ENCODE results near the gene ALPL. TPM values are rescaled to one million over a fixed set of nuclear protein-coding genes. Genes with fewer than 3 reads are reported as not detected.

The ALPL gene
- polyA plus RNA-seq, 1 experiment, result 0.45 TPM

- H3K27me3 ChIP-seq (ENCODE audit: control insufficient read depth, insufficient read depth, low read length), result no peaks in the 10 kb centered on the region; the same call in 1 of the 2 replicates
- no peak overlapping the region for H3K4me3 ChIP-seq (ENCODE audit: low read depth, low read length)
- DNase-seq (ENCODE audit: low read depth), result no peak
- no peaks in the 10 kb centered on the region for H3K36me3 ChIP-seq (ENCODE audit: control insufficient read depth, insufficient read depth, low read length)
- ChIA-PET CTCF (interaction anchor here (1.2 to 6.7 kb wide), 2 partner anchors 18 to 228 kb away, joined by 3 to 51 read pairs; no protein-coding TSS in a partner anchor), POLR2A (no interaction called here)
- TF ChIP-seq, protein P1, sequence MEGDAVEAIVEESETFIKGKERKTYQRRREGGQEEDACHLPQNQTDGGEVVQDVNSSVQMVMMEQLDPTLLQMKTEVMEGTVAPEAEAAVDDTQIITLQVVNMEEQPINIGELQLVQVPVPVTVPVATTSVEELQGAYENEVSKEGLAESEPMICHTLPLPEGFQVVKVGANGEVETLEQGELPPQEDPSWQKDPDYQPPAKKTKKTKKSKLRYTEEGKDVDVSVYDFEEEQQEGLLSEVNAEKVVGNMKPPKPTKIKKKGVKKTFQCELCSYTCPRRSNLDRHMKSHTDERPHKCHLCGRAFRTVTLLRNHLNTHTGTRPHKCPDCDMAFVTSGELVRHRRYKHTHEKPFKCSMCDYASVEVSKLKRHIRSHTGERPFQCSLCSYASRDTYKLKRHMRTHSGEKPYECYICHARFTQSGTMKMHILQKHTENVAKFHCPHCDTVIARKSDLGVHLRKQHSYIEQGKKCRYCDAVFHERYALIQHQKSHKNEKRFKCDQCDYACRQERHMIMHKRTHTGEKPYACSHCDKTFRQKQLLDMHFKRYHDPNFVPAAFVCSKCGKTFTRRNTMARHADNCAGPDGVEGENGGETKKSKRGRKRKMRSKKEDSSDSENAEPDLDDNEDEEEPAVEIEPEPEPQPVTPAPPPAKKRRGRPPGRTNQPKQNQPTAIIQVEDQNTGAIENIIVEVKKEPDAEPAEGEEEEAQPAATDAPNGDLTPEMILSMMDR (IDR thresholded peaks at IDR 0.05; ENCODE audit: insufficient read depth, low read depth, low read length), result no peak
Measured at GRCh38 chr1:21597753-21598152, 88.5 kb downstream of the ALPL start.

DNA sequence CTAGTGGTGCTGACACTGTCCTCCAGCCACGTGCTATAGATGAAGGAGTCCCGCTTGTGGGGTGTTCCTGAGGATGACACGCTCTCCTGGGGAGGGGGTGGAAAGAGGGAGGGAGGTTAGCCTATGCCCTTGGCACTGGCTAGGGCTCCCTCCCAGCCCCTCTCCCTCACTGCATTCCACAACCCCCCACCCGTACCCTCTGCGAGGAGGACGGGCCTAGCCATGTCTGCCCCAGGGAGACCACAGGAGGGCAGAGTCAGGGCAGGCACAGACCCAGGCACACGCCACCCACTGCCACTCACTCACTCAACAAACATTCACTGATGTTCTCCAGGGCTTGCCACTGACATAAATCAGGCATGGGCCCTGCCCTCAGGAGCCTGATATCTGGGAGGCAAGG, 89.2 kb downstream of the ALPL start:
- H3K27me3 ChIP-seq (ENCODE audit: control insufficient read depth, insufficient read depth, low read length), result no peaks in the 10 kb centered on the region; the same call in 1 of the 2 replicates
- TF ChIP-seq, protein P1 (IDR thresholded peaks at IDR 0.05; ENCODE audit: insufficient read depth, low read depth, low read length), result no peak
- CTCF ChIA-PET, result interaction anchor here (0.9 kb wide), 1 partner anchor 228 kb away, joined by 3 read pairs; no protein-coding TSS in a partner anchor
- no peak overlapping the region for H3K4me3 ChIP-seq (ENCODE audit: low read depth, low read length)
- POLR2A ChIA-PET, result no interaction called here
- no peak for DNase-seq (ENCODE audit: low read depth)
- no peaks in the 10 kb centered on the region for H3K36me3 ChIP-seq (ENCODE audit: control insufficient read depth, insufficient read depth, low read length)

DNA sequence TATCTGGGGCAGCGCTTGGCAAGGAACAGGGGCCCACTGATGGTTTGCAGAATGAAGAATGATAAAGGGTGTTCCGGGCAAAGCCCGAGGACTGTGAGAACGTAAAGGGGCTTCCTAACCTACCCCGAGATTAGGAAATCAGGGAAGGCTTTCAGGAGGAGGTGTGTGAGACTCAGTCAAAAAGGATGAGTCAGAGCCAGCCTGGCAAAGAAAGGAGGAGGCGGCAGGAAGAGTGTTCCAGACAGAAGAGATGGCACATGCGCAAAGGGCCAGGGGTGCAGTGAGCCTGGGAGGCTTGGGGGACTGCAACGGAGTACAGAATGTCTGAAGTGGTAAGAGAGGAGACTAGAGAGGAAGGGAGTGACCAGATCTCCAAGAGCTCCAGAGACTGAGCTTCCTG, 89.7 kb downstream of the ALPL start:
- Histone ChIP-seq H3K27me3 (ENCODE audit: control insufficient read depth, insufficient read depth, low read length) (no peaks in the 10 kb centered on the region; the same call in 1 of the 2 replicates), H3K4me3 (ENCODE audit: low read depth, low read length) (no peak overlapping the region), H3K36me3 (ENCODE audit: control insufficient read depth, insufficient read depth, low read length) (no peaks in the 10 kb centered on the region)
- ChIA-PET POLR2A (no interaction called here), CTCF (interaction anchor here (0.9 kb wide), 1 partner anchor 228 kb away, joined by 3 read pairs; no protein-coding TSS in a partner anchor)
- TF ChIP-seq, protein P1 (IDR thresholded peaks at IDR 0.05; ENCODE audit: insufficient read depth, low read depth, low read length), result no peak
- DNase-seq (ENCODE audit: low read depth), result no peak

- DNase-seq (ENCODE audit: low read depth), result no peak
- Histone ChIP-seq H3K36me3 (ENCODE audit: control insufficient read depth, insufficient read depth, low read length) (no peaks in the 10 kb centered on the region), H3K27me3 (ENCODE audit: control insufficient read depth, insufficient read depth, low read length) (no peaks in the 10 kb centered on the region; the same call in 1 of the 2 replicates), H3K4me3 (ENCODE audit: low read depth, low read length) (no peak overlapping the region)
- CTCF ChIA-PET, result interaction anchor here (0.9 kb wide), 1 partner anchor 229 kb away, joined by 3 read pairs; no protein-coding TSS in a partner anchor
- POLR2A ChIA-PET, result no interaction called here
- TF ChIP-seq, protein P1 (IDR thresholded peaks at IDR 0.05; ENCODE audit: insufficient read depth, low read depth, low read length), result no peak
Measured at GRCh38 chr1:21599402-21599801, 90.2 kb downstream of the ALPL start.

DNA sequence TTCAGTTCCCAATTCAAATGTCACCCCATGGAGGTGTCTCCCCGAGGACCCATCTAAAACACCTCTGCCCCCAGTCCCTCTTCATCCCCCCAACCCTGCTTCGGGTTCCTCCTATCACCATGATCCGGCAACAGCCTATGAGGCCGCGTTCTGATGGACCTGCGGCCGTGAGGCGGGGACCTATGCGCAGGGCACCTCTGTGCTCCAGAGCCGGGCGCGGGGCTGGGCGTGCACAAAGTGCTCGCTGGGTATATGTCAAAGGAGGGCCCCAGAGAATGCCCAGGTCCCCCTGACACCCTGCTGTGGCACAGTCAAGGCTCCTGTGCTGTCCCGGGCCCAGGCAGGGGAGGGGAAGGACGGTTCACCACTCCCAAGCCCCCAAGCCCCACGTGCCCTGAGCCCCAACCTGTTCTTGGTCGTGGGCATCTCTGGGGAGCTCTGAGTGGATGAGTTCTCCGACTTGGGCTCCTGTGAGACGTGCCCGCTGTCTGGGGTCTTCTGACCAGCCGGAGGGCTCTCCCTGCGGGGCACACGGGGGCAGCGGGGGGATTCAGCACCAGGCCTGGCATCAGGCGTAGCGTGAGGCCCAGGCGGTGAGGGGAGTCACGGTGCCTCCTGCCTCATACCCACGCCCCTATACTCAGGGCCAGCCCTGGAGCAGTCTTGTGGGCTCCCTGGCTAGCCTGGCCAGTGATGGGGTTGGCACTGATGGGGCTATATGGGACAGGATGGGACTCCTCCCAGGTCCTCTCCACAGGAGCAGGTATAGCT, 92.2 kb downstream of the ALPL start:
- Histone ChIP-seq H3K27me3 (ENCODE audit: control insufficient read depth, insufficient read depth, low read length) (peaks cover 2% of the 10 kb centered on the region; the same call in 1 of the 2 replicates), H3K36me3 (ENCODE audit: control insufficient read depth, insufficient read depth, low read length) (no peaks in the 10 kb centered on the region), H3K4me3 (ENCODE audit: low read depth, low read length) (no peak overlapping the region)
- no peak for DNase-seq (ENCODE audit: low read depth)
- CTCF ChIA-PET, result no interaction called here
- POLR2A ChIA-PET, result no interaction called here
- TF ChIP-seq, protein P1 (IDR thresholded peaks at IDR 0.05; ENCODE audit: insufficient read depth, low read depth, low read length), result no peak

Measured in BJ (cell line).